ENCODE results near the gene PDGFC. TPM values are rescaled to one million over a fixed set of nuclear protein-coding genes. Genes with fewer than 3 reads are reported as not detected.

PDGFC gene
- total RNA-seq, 2 experiments from 2014 or later: 0.11 TPM; not detected in 1

- DNase-seq (no peak), ATAC-seq (ENCODE audit: low read depth) (no peak)
- H3K27me3 Mint-ChIP-seq: no peaks in the 10 kb centered on the region
- no peaks in the 10 kb centered on the region for H3K36me3 Mint-ChIP-seq
- POLR2A ChIA-PET: no interaction called here
- no peak overlapping the region for H3K27ac Mint-ChIP-seq
- H3K9me3 Mint-ChIP-seq: no peaks in the 10 kb centered on the region
- no peak overlapping the region for H3K4me3 Mint-ChIP-seq
- no peaks in the 10 kb centered on the region for H3K4me1 Mint-ChIP-seq
These were observed 19.4 kb downstream of the PDGFC start for GRCh38 chr4:156952078-156952759.

DNA sequence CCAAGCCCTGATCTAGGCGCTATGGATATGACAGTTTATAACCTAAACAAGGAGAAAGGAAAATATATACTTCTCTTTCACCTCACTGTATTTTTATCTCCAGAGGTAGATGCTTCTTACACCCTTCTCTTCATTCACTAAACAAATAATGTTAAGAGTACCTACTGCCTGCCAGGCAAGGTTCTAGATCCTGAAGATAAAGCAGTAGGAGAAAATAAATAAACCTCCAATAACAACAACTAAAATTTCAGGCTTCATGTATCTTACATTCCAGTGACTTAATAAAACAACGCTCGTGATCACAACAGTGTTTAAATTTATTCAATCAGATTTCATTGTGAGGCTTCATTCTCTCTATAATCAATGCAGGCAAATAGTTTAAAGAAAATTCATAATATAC lies 20.7 kb downstream of the PDGFC start:
- no peak overlapping the region for H3K4me3 Mint-ChIP-seq
- no peak for ATAC-seq (ENCODE audit: low read depth)

GRCh38 chr4:156950090-156950489 lies 21.5 kb downstream of the PDGFC start:
- no peak overlapping the region for H3K4me3 Mint-ChIP-seq
- ATAC-seq (ENCODE audit: low read depth): no peak
- H3K9me3 Mint-ChIP-seq: no peaks in the 10 kb centered on the region
- no peaks in the 10 kb centered on the region for H3K4me1 Mint-ChIP-seq
- no peak overlapping the region for H3K27ac Mint-ChIP-seq
- no peaks in the 10 kb centered on the region for H3K27me3 Mint-ChIP-seq
- no peaks in the 10 kb centered on the region for H3K36me3 Mint-ChIP-seq
- POLR2A ChIA-PET: no interaction called here
- no peak for DNase-seq

More for the DNA sequence above, 20.7 kb downstream of the PDGFC start:
- POLR2A ChIA-PET: no interaction called here
- no peak for DNase-seq
- no peaks in the 10 kb centered on the region for H3K9me3 Mint-ChIP-seq
- H3K27me3 Mint-ChIP-seq: no peaks in the 10 kb centered on the region
- no peaks in the 10 kb centered on the region for H3K4me1 Mint-ChIP-seq
- no peak overlapping the region for H3K27ac Mint-ChIP-seq
- H3K36me3 Mint-ChIP-seq: no peaks in the 10 kb centered on the region

- no peaks in the 10 kb centered on the region for H3K36me3 Mint-ChIP-seq
- no peaks in the 10 kb centered on the region for H3K27me3 Mint-ChIP-seq
- no peak overlapping the region for H3K4me3 Mint-ChIP-seq
- no peaks in the 10 kb centered on the region for H3K4me1 Mint-ChIP-seq
- no peaks in the 10 kb centered on the region for H3K9me3 Mint-ChIP-seq
- H3K27ac Mint-ChIP-seq: no peak overlapping the region
- ATAC-seq (ENCODE audit: low read depth): no peak
- DNase-seq: no peak
- POLR2A ChIA-PET: no interaction called here
These were observed 22.2 kb downstream of the PDGFC start for GRCh38 chr4:156949373-156949814.

GRCh38 chr4:156948738-156949137 lies 22.9 kb downstream of the PDGFC start:
- no peaks in the 10 kb centered on the region for H3K27me3 Mint-ChIP-seq
- H3K4me1 Mint-ChIP-seq: no peaks in the 10 kb centered on the region
- H3K9me3 Mint-ChIP-seq: no peaks in the 10 kb centered on the region
- DNase-seq: no peak
- no peak overlapping the region for H3K4me3 Mint-ChIP-seq
- H3K36me3 Mint-ChIP-seq: no peaks in the 10 kb centered on the region
- H3K27ac Mint-ChIP-seq: no peak overlapping the region
- no peak for ATAC-seq (ENCODE audit: low read depth)
- POLR2A ChIA-PET: no interaction called here

GRCh38 chr4:156948133-156948532 lies 23.5 kb downstream of the PDGFC start:
- DNase-seq (no peak), ATAC-seq (ENCODE audit: low read depth) (no peak)
- H3K36me3 Mint-ChIP-seq: no peaks in the 10 kb centered on the region
- H3K27me3 Mint-ChIP-seq: no peaks in the 10 kb centered on the region
- no peak overlapping the region for H3K4me3 Mint-ChIP-seq
- no peak overlapping the region for H3K27ac Mint-ChIP-seq
- no peaks in the 10 kb centered on the region for H3K9me3 Mint-ChIP-seq
- H3K4me1 Mint-ChIP-seq: no peaks in the 10 kb centered on the region
- POLR2A ChIA-PET: no interaction called here

- no peak overlapping the region for H3K4me3 Mint-ChIP-seq
- H3K9me3 Mint-ChIP-seq: no peaks in the 10 kb centered on the region
- DNase-seq: no peak
- no peak overlapping the region for H3K27ac Mint-ChIP-seq
- H3K4me1 Mint-ChIP-seq: no peaks in the 10 kb centered on the region
- no peak for ATAC-seq (ENCODE audit: low read depth)
- H3K36me3 Mint-ChIP-seq: no peaks in the 10 kb centered on the region
- H3K27me3 Mint-ChIP-seq: no peaks in the 10 kb centered on the region
- POLR2A ChIA-PET: no interaction called here
These were observed 24.8 kb downstream of the PDGFC start for GRCh38 chr4:156946516-156947424.

- Mint-ChIP-seq H3K27ac (no peak overlapping the region), H3K36me3 (no peaks in the 10 kb centered on the region), H3K9me3 (no peaks in the 10 kb centered on the region), H3K27me3 (no peaks in the 10 kb centered on the region), H3K4me1 (no peaks in the 10 kb centered on the region), H3K4me3 (no peak overlapping the region)
- POLR2A ChIA-PET: no interaction called here
- DNase-seq: no peak
- no peak for ATAC-seq (ENCODE audit: low read depth)
These were observed 26.1 kb downstream of the PDGFC start for GRCh38 chr4:156945532-156945931.

- Mint-ChIP-seq H3K27ac (no peak overlapping the region), H3K9me3 (no peaks in the 10 kb centered on the region), H3K27me3 (no peaks in the 10 kb centered on the region), H3K36me3 (no peaks in the 10 kb centered on the region), H3K4me1 (no peaks in the 10 kb centered on the region), H3K4me3 (no peak overlapping the region)
- DNase-seq (no peak), ATAC-seq (ENCODE audit: low read depth) (no peak)
- POLR2A ChIA-PET: no interaction called here
These were observed 28.6 kb downstream of the PDGFC start for GRCh38 chr4:156942991-156943390.

- H3K9me3 Mint-ChIP-seq: no peaks in the 10 kb centered on the region
- no peaks in the 10 kb centered on the region for H3K27me3 Mint-ChIP-seq
- no peak for ATAC-seq (ENCODE audit: low read depth)
- POLR2A ChIA-PET: no interaction called here
- H3K4me3 Mint-ChIP-seq: no peak overlapping the region
- no peak for DNase-seq
- no peaks in the 10 kb centered on the region for H3K36me3 Mint-ChIP-seq
- H3K27ac Mint-ChIP-seq: no peak overlapping the region
- no peaks in the 10 kb centered on the region for H3K4me1 Mint-ChIP-seq
These were observed 29.6 kb downstream of the PDGFC start for GRCh38 chr4:156941940-156942548.

DNA sequence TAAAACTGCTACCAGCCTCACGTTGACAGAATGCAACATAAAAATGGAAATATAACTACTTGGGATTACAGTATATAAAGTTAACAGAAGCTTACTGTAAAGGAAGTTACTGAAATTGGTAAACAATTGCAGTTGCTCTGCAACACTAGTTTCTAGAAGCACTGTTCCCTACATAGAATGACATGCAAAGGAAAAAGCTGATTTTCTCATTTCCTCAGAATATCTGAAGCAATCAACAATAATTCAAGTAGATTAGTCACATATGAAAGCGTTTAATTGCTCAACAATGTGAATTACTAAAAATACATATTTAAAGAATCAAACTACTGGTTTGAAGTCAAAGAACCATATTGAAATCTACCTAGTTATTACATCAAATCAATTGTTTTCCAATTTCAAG lies 31.8 kb downstream of the PDGFC start:
- no peak for DNase-seq
- no peak overlapping the region for H3K27ac Mint-ChIP-seq
- no peaks in the 10 kb centered on the region for H3K4me1 Mint-ChIP-seq
- ATAC-seq (ENCODE audit: low read depth): no peak
- H3K4me3 Mint-ChIP-seq: no peak overlapping the region
- no peaks in the 10 kb centered on the region for H3K36me3 Mint-ChIP-seq
- H3K27me3 Mint-ChIP-seq: no peaks in the 10 kb centered on the region
- no peaks in the 10 kb centered on the region for H3K9me3 Mint-ChIP-seq
- POLR2A ChIA-PET: no interaction called here

DNA sequence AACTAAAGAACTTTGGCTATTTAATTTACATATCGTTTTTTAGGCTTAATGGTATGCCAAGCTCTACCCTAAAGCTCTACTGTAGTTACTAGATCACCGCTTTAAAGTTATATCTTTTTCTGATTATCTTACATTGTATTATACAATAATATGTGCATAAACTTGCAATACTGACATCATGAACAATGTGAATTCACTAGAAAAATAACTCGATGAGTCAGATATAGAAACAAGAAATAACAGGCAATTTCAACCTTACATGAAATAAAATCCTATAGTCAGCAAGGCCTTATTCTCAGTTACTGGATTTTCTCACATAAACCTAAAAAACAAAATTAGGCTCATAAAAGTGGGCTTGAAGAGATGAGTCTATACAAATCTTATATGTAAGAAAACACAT lies 32.5 kb downstream of the PDGFC start:
- Mint-ChIP-seq H3K4me3 (no peak overlapping the region), H3K4me1 (no peaks in the 10 kb centered on the region), H3K9me3 (no peaks in the 10 kb centered on the region), H3K27ac (no peak overlapping the region), H3K27me3 (no peaks in the 10 kb centered on the region), H3K36me3 (no peaks in the 10 kb centered on the region)
- ATAC-seq (ENCODE audit: low read depth) (no peak), DNase-seq (no peak)
- POLR2A ChIA-PET: no interaction called here

DNA sequence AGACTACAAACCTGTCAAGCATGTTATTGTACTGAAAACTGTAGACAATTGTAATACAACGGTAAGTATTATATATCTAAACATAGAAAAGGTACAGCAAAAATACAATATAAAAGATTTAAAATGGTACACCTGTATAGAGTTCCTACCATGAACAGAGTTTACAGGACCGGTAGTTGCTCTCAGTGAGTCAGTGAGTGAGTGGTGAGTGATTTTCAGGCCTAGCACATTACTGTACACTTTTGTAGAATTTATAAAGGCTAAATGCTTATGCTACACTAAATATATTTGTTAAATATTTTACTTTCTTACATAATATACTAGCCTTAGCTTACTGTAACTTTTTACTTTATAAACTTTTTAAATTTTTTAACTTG lies 37.4 kb downstream of the PDGFC start:
- no peak overlapping the region for H3K27ac Mint-ChIP-seq
- no peaks in the 10 kb centered on the region for H3K4me1 Mint-ChIP-seq
- POLR2A ChIA-PET: no interaction called here
- H3K9me3 Mint-ChIP-seq: no peaks in the 10 kb centered on the region
- no peak for ATAC-seq (ENCODE audit: low read depth)
- no peaks in the 10 kb centered on the region for H3K36me3 Mint-ChIP-seq
- H3K27me3 Mint-ChIP-seq: no peaks in the 10 kb centered on the region
- DNase-seq: no peak
- no peak overlapping the region for H3K4me3 Mint-ChIP-seq
